Caco-2 (cell line): ENCODE data around the gene NRXN2. TPM values are rescaled to one million over a fixed set of nuclear protein-coding genes. Genes with fewer than 3 reads are reported as not detected.

ENCODE experiments used
- BruUV-seq: library from RNA; stranded (reverse); fragments of 400-500 nt; replicated peaks from 2 replicates; lab custom pipeline; 2021; lab: Mats Ljungman, UMichigan
- CTCF ChIA-PET: fragments of 300-600 bp; sonication (Branson Sonifier 250); formaldehyde crosslinking; loops from one replicate; lab custom pipeline; 2022; ENCODE audit warnings: antibody characterized with exemption; lab: Charles Lee
- POLR2A ChIA-PET: fragments of 300-600 bp; sonication (Branson Sonifier 250); formaldehyde crosslinking; loops from one replicate; lab custom pipeline; 2022; ENCODE audit warnings: antibody characterized with exemption; lab: Charles Lee
- DNase-seq, 2 experiments: peaks; one replicate each; pipeline versions ENCODE4 v3.0.0 to v3.0.0-alpha.2; 2020 to 2022
- H3K27me3 ChIP-seq: replicated peaks from 2 replicates; pipeline ENCODE4 v1.6.0; 2011; ENCODE audit warnings: low read length; ENCODE audit not compliant: control insufficient read depth, insufficient read depth
- H3K36me3 ChIP-seq: 2 replicates; pipeline ENCODE4 v1.5.1; 2011; ENCODE audit warnings: low read length; ENCODE audit not compliant: control insufficient read depth, insufficient read depth
- H3K4me1 ChIP-seq: fragments of 250-450 bp; sonication (Bioruptor Pico); 2 replicates; pipeline ENCODE4 v1.5.1; 2020; ENCODE audit warnings: mild to moderate bottlenecking
- H3K4me3 ChIP-seq: 2 replicates; pipeline ENCODE4 v1.5.1; 2011; ENCODE audit warnings: low read depth, mild to moderate bottlenecking, control low read depth, low read length
- H3K9me3 ChIP-seq: fragments of 250-450 bp; sonication (Bioruptor Pico); 2 replicates; pipeline ENCODE4 v1.5.1; 2020; ENCODE audit warnings: mild to moderate bottlenecking, moderate library complexity
- H3K27ac Mint-ChIP-seq: one replicate; pipeline ENCODE4 v1.8.0; 2022; ENCODE audit warnings: mixed read lengths; ENCODE audit not compliant: unreplicated experiment
- H3K27me3 Mint-ChIP-seq: one replicate; pipeline ENCODE4 v1.8.0; 2022; ENCODE audit warnings: mixed read lengths; ENCODE audit not compliant: insufficient read depth, unreplicated experiment
- H3K36me3 Mint-ChIP-seq: one replicate; pipeline ENCODE4 v1.8.0; 2022; ENCODE audit warnings: mild to moderate bottlenecking, mixed read lengths; ENCODE audit not compliant: insufficient read depth, unreplicated experiment
- H3K4me1 Mint-ChIP-seq: one replicate; pipeline ENCODE4 v1.8.0; 2022; ENCODE audit warnings: low read depth, mixed read lengths; ENCODE audit not compliant: unreplicated experiment
- H3K4me3 Mint-ChIP-seq: one replicate; pipeline ENCODE4 v1.8.0; 2022; ENCODE audit warnings: mild to moderate bottlenecking, moderate library complexity, mixed read lengths; ENCODE audit not compliant: unreplicated experiment
- H3K9me3 Mint-ChIP-seq: one replicate; pipeline ENCODE4 v1.8.0; 2022; ENCODE audit warnings: mixed read lengths; ENCODE audit not compliant: unreplicated experiment
- CTCF ChIP-seq, 2 experiments: fragments of 200-600 bp in 1 of 2; IDR thresholded peaks; 1 replicate in 1 of 2; 2 replicates in 1 of 2; pipeline versions ENCODE4 v1.5.1 to v1.8.0; 2011 to 2022; ENCODE audit warnings: antibody characterized with exemption in 1 of 2, control low read depth in 1 of 2, inconsistent platforms in 1 of 2, low read depth in 1 of 2, low read length in 1 of 2, mild to moderate bottlenecking in 1 of 2, moderate library complexity in 1 of 2; ENCODE audit not compliant: insufficient read depth in 1 of 2, severe bottlenecking in 1 of 2, unreplicated experiment in 1 of 2
- intact Hi-C: fragments of 100-400 bp; cut with micrococcal nuclease; formaldehyde crosslinking; loops from one replicate; pipeline ENCODE4 v1.10.0; 2022; ENCODE audit not compliant: unreplicated experiment
- total RNA-seq: library from RNA; stranded (reverse); gene quantifications from 2 replicates; pipeline ENCODE4 v1.2.3, GENCODE V29; 2022

NRXN2 gene
- total RNA-seq, 1 experiment from 2014 or later = 7.6 TPM

GRCh38 chr11:64586366-64586765, 136.6 kb downstream of the NRXN2 start:
- no peak for DNase-seq
- Histone ChIP-seq H3K4me1 (peaks cover 5% of the 10 kb centered on the region), H3K4me3 (no peak overlapping the region), H3K27me3 (no peaks in the 10 kb centered on the region), H3K36me3 (no peaks in the 10 kb centered on the region), H3K9me3 (0 out of 2 replicates have a peak, but pooled peaks cover 4% of the 10 kb centered on the region)
- CTCF ChIA-PET = no interaction called here
- intact Hi-C loops = no loop called here
- peaks cover 25% of the 10 kb centered on the region for H3K9me3 Mint-ChIP-seq
- H3K27ac Mint-ChIP-seq = no peak overlapping the region
- no peak for TF ChIP-seq CTCF (IDR thresholded peaks at IDR 0.05; ENCODE audit: insufficient read depth in 1 of 2, low read depth in 1 of 2, low read length in 1 of 2, severe bottlenecking in 1 of 2, unreplicated experiment in 1 of 2)
- BruUV-seq = no TSS peak
- no peaks in the 10 kb centered on the region for H3K4me1 Mint-ChIP-seq
- H3K36me3 Mint-ChIP-seq = no peaks in the 10 kb centered on the region
- no peaks in the 10 kb centered on the region for H3K27me3 Mint-ChIP-seq
- no peak overlapping the region for H3K4me3 Mint-ChIP-seq
- POLR2A ChIA-PET = no interaction called here

GRCh38 chr11:64585150-64585549, 137.8 kb downstream of the NRXN2 start:
- intact Hi-C loops = no loop called here
- Mint-ChIP-seq H3K27ac (no peak overlapping the region), H3K4me1 (no peaks in the 10 kb centered on the region), H3K4me3 (no peak overlapping the region), H3K9me3 (peaks cover 25% of the 10 kb centered on the region), H3K36me3 (no peaks in the 10 kb centered on the region), H3K27me3 (no peaks in the 10 kb centered on the region)
- Histone ChIP-seq H3K4me3 (no peak overlapping the region), H3K9me3 (0 out of 2 replicates have a peak, but pooled peaks cover 4% of the 10 kb centered on the region), H3K27me3 (no peaks in the 10 kb centered on the region), H3K4me1 (no peaks in the 10 kb centered on the region; the same call in 1 of the 2 replicates), H3K36me3 (no peaks in the 10 kb centered on the region)
- no peak for DNase-seq
- no peak for TF ChIP-seq CTCF (IDR thresholded peaks at IDR 0.05; ENCODE audit: insufficient read depth in 1 of 2, low read depth in 1 of 2, low read length in 1 of 2, severe bottlenecking in 1 of 2, unreplicated experiment in 1 of 2)
- CTCF ChIA-PET = no interaction called here
- POLR2A ChIA-PET = no interaction called here
- no TSS peak for BruUV-seq

- Histone ChIP-seq H3K4me1 (no peaks in the 10 kb centered on the region; the same call in 1 of the 2 replicates), H3K36me3 (no peaks in the 10 kb centered on the region), H3K27me3 (no peaks in the 10 kb centered on the region), H3K4me3 (no peak overlapping the region), H3K9me3 (0 out of 2 replicates have a peak, but pooled peaks cover under 1% of the 10 kb centered on the region)
- Mint-ChIP-seq H3K27me3 (no peaks in the 10 kb centered on the region), H3K4me1 (no peaks in the 10 kb centered on the region), H3K36me3 (no peaks in the 10 kb centered on the region), H3K27ac (peak overlapping the region; percentile 2), H3K4me3 (no peak overlapping the region), H3K9me3 (peaks cover 13% of the 10 kb centered on the region)
- ChIA-PET POLR2A (no interaction called here), CTCF (no interaction called here)
- no TSS peak for BruUV-seq
- intact Hi-C loops = no loop called here
- no peak for DNase-seq
- TF ChIP-seq CTCF (IDR thresholded peaks at IDR 0.05; ENCODE audit: insufficient read depth in 1 of 2, low read depth in 1 of 2, low read length in 1 of 2, severe bottlenecking in 1 of 2, unreplicated experiment in 1 of 2) = no peak
These were observed 139.4 kb downstream of the NRXN2 start for GRCh38 chr11:64583296-64584262.
